Suppressor macrophage treated with lipopolysaccharide for 4 hours (primary cell): ENCODE results near the gene SMC6.

Experiments used
- DNase-seq: peaks from one replicate; pipeline ENCODE4 v3.0.0-alpha.2; 2020

Gene SMC6

GRCh38 chr2:17753803-17754663, at the start of gene SMC6, which contains the start of gene GEN1:
Gene SMC6 (minus strand): TSS chr2:17753810. CDS start chr2:17745946, 7,864 bp downstream.
Gene GEN1 (plus strand): TSS chr2:17754138. CDS start chr2:17759944, 5,806 bp downstream.
- DNase-seq, result peak; percentile 96

- DNase-seq, result no peak
Measured at GRCh38 chr2:17800693-17801458, 47.3 kb upstream of the SMC6 start.

- DNase-seq, result no peak
Measured at GRCh38 chr2:17800219-17800618, 46.6 kb upstream of the SMC6 start.

GRCh38 chr2:17799301-17800120, 45.9 kb upstream of the SMC6 start:
- no peak for DNase-seq

GRCh38 chr2:17798338-17798737, 44.7 kb upstream of the SMC6 start:
- no peak for DNase-seq

GRCh38 chr2:17795309-17795708, 41.7 kb upstream of the SMC6 start:
- no peak for DNase-seq

- DNase-seq, result no peak
Measured at GRCh38 chr2:17793803-17794354, 40.3 kb upstream of the SMC6 start.

- no peak for DNase-seq
Measured at GRCh38 chr2:17793296-17793695, 39.7 kb upstream of the SMC6 start.

- no peak for DNase-seq
Measured at GRCh38 chr2:17792515-17792914, 38.9 kb upstream of the SMC6 start.

- no peak for DNase-seq
Measured at GRCh38 chr2:17791817-17792130, 38.2 kb upstream of the SMC6 start.

GRCh38 chr2:17791121-17791816, 37.7 kb upstream of the SMC6 start:
- no peak for DNase-seq

- no peak for DNase-seq
Measured at GRCh38 chr2:17790536-17790935, 36.9 kb upstream of the SMC6 start.

GRCh38 chr2:17788773-17789172, 35.2 kb upstream of the SMC6 start:
- no peak for DNase-seq

GRCh38 chr2:17786727-17787126, 33.1 kb upstream of the SMC6 start:
- DNase-seq, result no peak

GRCh38 chr2:17781482-17781881, 27.9 kb upstream of the SMC6 start:
- no peak for DNase-seq

- no peak for DNase-seq
Measured at GRCh38 chr2:17780546-17780945, 26.9 kb upstream of the SMC6 start.

- DNase-seq, result no peak
Measured at GRCh38 chr2:17772532-17772931, 18.9 kb upstream of the SMC6 start.

- no peak for DNase-seq
Measured at GRCh38 chr2:17771956-17772355, 18.3 kb upstream of the SMC6 start.

- DNase-seq, result no peak
Measured at GRCh38 chr2:17768894-17769293, 15.3 kb upstream of the SMC6 start.

- no peak for DNase-seq
Measured at GRCh38 chr2:17765398-17765797, 11.8 kb upstream of the SMC6 start.

- no peak for DNase-seq
Measured at GRCh38 chr2:17763641-17764333, 10.2 kb upstream of the SMC6 start.

- peak; percentile 25 for DNase-seq
Measured at GRCh38 chr2:17762451-17762850, 8.8 kb upstream of the SMC6 start.
